CD4-positive, CD25-positive, alpha-beta regulatory T cell (primary cell): ENCODE results near the gene COX19. TPM values are rescaled to one million over a fixed set of nuclear protein-coding genes. Genes with fewer than 3 reads are reported as not detected.

Experiments used
- ATAC-seq, 2 donors: fragments of 150-1000 bp; cut with Tn5 transposase; one replicate each; pipeline ENCODE4 v1.10.0; 2021; ENCODE audit warnings: low read depth in 2 of 2, moderate number of reproducible peaks in 2 of 2, moderate library complexity in 1 of 2
- DNase-seq, 3 donors: peaks; one replicate each; pipeline versions ENCODE4 v3.0.0 to v3.0.0-alpha.2; 2012 to 2022; ENCODE audit warnings: mixed read lengths in 1 of 3
- H3K27ac ChIP-seq: one replicate; pipeline ENCODE4 v1.7.0; 2013; ENCODE audit warnings: mild to moderate bottlenecking, low read length; ENCODE audit not compliant: insufficient read depth, poor library complexity, severe bottlenecking
- H3K27me3 ChIP-seq: one replicate; pipeline ENCODE4 v1.7.0; 2013; ENCODE audit warnings: low read length; ENCODE audit not compliant: control insufficient read depth, insufficient read depth
- H3K36me3 ChIP-seq: one replicate; pipeline ENCODE4 v1.7.0; 2013; ENCODE audit warnings: mild to moderate bottlenecking, low read length, moderate library complexity; ENCODE audit not compliant: control insufficient read depth, insufficient read depth
- H3K4me1 ChIP-seq: 2 replicates; pipeline ENCODE4 v1.7.0; 2013; ENCODE audit warnings: mild to moderate bottlenecking, low read length; ENCODE audit not compliant: insufficient read depth, control insufficient read depth, poor library complexity, severe bottlenecking
- H3K4me3 ChIP-seq: one replicate; pipeline ENCODE4 v1.7.0; 2013; ENCODE audit warnings: low read depth, mild to moderate bottlenecking, low read length, moderate library complexity
- H3K9me3 ChIP-seq, 2 experiments: 1 replicate in 1 of 2; 2 replicates in 1 of 2; pipeline ENCODE4 v1.7.0; 2013; ENCODE audit warnings: low read length in 2 of 2, mild to moderate bottlenecking in 1 of 2, moderate library complexity in 1 of 2; ENCODE audit not compliant: control insufficient read depth in 2 of 2
- H3K27ac Mint-ChIP-seq, 3 donors: one replicate each; pipeline ENCODE4 v1.8.0; 2020 to 2022; ENCODE audit warnings: mild to moderate bottlenecking in 3 of 3, mixed read lengths in 3 of 3, moderate library complexity in 2 of 3
- H3K27me3 Mint-ChIP-seq: one replicate; pipeline ENCODE4 v1.8.0; 2022; ENCODE audit warnings: mild to moderate bottlenecking, mixed read lengths
- H3K36me3 Mint-ChIP-seq: one replicate; pipeline ENCODE4 v1.8.0; 2020; ENCODE audit warnings: mixed read lengths
- H3K4me1 Mint-ChIP-seq, 4 donors: one replicate each; pipeline ENCODE4 v1.8.0; 2020 to 2022; ENCODE audit warnings: mixed read lengths in 4 of 4, mild to moderate bottlenecking in 1 of 4
- H3K4me3 Mint-ChIP-seq, 4 donors: one replicate each; pipeline ENCODE4 v1.8.0; 2020 to 2022; ENCODE audit warnings: mild to moderate bottlenecking in 4 of 4, mixed read lengths in 4 of 4, moderate library complexity in 3 of 4
- H3K9me3 Mint-ChIP-seq, 7 donors: one replicate each; pipeline ENCODE4 v1.8.0; 2020 to 2022; ENCODE audit warnings: mixed read lengths in 7 of 7, mild to moderate bottlenecking in 3 of 7, moderate library complexity in 2 of 7
- polyA plus RNA-seq, 4 donors: library from polyadenylated mRNA; unstranded; fragments of 300-500 nt; fragmentation: Illumina TruSeq; gene quantifications; one replicate each; pipeline ENCODE4 v1.2.3, GENCODE V29; 2021
- total RNA-seq: library from RNA; stranded (reverse); gene quantifications from one replicate; pipeline ENCODE4 v1.2.3, GENCODE V29; 2022

The COX19 gene
- total and polyA plus RNA-seq, 5 donors from 2014 or later, result 18.3 to 36.8 (median 24.9) TPM

DNA sequence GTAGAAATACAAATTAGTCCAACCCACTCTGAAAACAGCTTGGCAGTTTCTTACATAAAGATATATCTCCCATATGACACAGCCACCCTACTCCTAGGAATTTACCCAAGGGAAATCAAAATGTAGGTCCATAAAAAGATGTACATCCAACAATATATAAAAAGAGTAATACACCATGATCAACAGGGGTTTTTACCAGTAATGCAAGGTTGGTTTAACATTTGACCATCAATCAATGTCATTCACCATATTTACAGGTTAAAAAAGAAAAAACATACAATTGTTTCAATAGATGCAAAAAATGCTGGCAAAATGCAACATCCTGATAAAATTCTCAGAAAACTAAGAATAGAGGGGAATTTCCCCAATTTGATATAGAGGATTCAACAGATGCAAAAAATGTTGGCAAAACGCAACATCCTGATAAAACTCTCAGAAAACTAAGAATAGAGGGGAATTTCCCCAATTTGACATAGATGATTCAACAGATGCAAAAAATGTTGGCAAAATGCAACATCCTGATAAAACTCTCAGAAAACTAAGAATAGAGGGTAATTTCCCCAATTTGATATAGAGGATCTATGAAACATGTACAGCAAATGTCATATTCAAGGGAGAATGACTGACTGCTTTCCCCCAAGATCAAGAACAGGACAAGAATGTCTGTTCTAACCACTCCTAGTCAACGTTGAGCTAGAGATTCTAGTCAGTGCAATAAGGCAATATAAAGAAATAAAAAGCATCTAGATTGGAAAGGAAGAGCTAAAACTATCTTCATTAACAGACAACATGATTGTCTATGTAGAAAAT, 34.5 kb downstream of the COX19 start:
- H3K27me3 Mint-ChIP-seq, result peaks cover 11% of the 10 kb centered on the region
- peaks cover 4 to 9% (median 6%) of the 10 kb centered on the region in 4 donors for H3K4me1 Mint-ChIP-seq
- no peaks in the 10 kb centered on the region for H3K36me3 ChIP-seq
- peaks cover 8% of the 10 kb centered on the region for H3K4me1 ChIP-seq
- H3K27ac Mint-ChIP-seq, result peak overlapping the region in 1 of 3 donors; percentile 89
- ATAC-seq, result no peak
- no peak for DNase-seq
- H3K9me3 Mint-ChIP-seq, result peaks cover 0 to 6% (median 3%) of the 10 kb centered on the region in 7 donors
- peaks cover 0 to 2% of the 10 kb centered on the region in 2 experiments for H3K9me3 ChIP-seq
- no peaks in the 10 kb centered on the region for H3K36me3 Mint-ChIP-seq
- H3K4me3 ChIP-seq, result no peak overlapping the region
- no peak overlapping the region for H3K27ac ChIP-seq
- H3K27me3 ChIP-seq, result peaks cover 2% of the 10 kb centered on the region
- no peak overlapping the region for H3K4me3 Mint-ChIP-seq

GRCh38 chr7:939843-940242, 35.5 kb downstream of the COX19 start:
- no peak overlapping the region for H3K27ac ChIP-seq
- peaks cover 8% of the 10 kb centered on the region for H3K4me1 ChIP-seq
- peaks cover 0 to 6% (median 3%) of the 10 kb centered on the region in 7 donors for H3K9me3 Mint-ChIP-seq
- H3K4me3 Mint-ChIP-seq, result no peak overlapping the region
- H3K9me3 ChIP-seq, result peaks cover 0 to 2% of the 10 kb centered on the region in 2 experiments
- H3K4me3 ChIP-seq, result no peak overlapping the region
- peaks cover 2% of the 10 kb centered on the region for H3K27me3 ChIP-seq
- ATAC-seq (no peak), DNase-seq (no peak)
- H3K27ac Mint-ChIP-seq, result no peak overlapping the region
- H3K36me3 ChIP-seq, result no peaks in the 10 kb centered on the region
- peaks cover 11% of the 10 kb centered on the region for H3K27me3 Mint-ChIP-seq
- no peaks in the 10 kb centered on the region for H3K36me3 Mint-ChIP-seq
- peaks cover 4 to 9% (median 6%) of the 10 kb centered on the region in 4 donors for H3K4me1 Mint-ChIP-seq

GRCh38 chr7:938546-939185, 36.7 kb downstream of the COX19 start:
- H3K9me3 Mint-ChIP-seq, result peaks cover 0 to 6% (median 1%) of the 10 kb centered on the region in 7 donors
- no peak for ATAC-seq
- no peaks in the 10 kb centered on the region for H3K36me3 Mint-ChIP-seq
- Histone ChIP-seq H3K9me3 (peaks cover 0 to 2% of the 10 kb centered on the region in 2 experiments), H3K27me3 (peaks cover 2% of the 10 kb centered on the region), H3K27ac (no peak overlapping the region), H3K4me1 (peaks cover 8% of the 10 kb centered on the region), H3K36me3 (no peaks in the 10 kb centered on the region), H3K4me3 (no peak overlapping the region)
- no peak overlapping the region for H3K27ac Mint-ChIP-seq
- DNase-seq, result no peak
- H3K4me1 Mint-ChIP-seq, result peaks cover 4 to 9% (median 6%) of the 10 kb centered on the region in 4 donors
- H3K4me3 Mint-ChIP-seq, result no peak overlapping the region
- peaks cover 11% of the 10 kb centered on the region for H3K27me3 Mint-ChIP-seq

GRCh38 chr7:937856-938484, 37.4 kb downstream of the COX19 start:
- Histone ChIP-seq H3K27me3 (peaks cover 2% of the 10 kb centered on the region), H3K4me3 (no peak overlapping the region), H3K27ac (no peak overlapping the region), H3K4me1 (peaks cover 8% of the 10 kb centered on the region), H3K9me3 (peaks cover 0 to 2% of the 10 kb centered on the region in 2 experiments), H3K36me3 (no peaks in the 10 kb centered on the region)
- H3K4me3 Mint-ChIP-seq, result no peak overlapping the region
- H3K27ac Mint-ChIP-seq, result no peak overlapping the region
- H3K36me3 Mint-ChIP-seq, result no peaks in the 10 kb centered on the region
- ATAC-seq (no peak), DNase-seq (no peak)
- H3K9me3 Mint-ChIP-seq, result peaks cover 0 to 6% (median 1%) of the 10 kb centered on the region in 7 donors
- H3K4me1 Mint-ChIP-seq, result peaks cover 4 to 9% (median 6%) of the 10 kb centered on the region in 4 donors
- H3K27me3 Mint-ChIP-seq, result peaks cover 11% of the 10 kb centered on the region

- Mint-ChIP-seq H3K27ac (peak overlapping the region in 2 of 3 donors; percentile 26 to 55), H3K9me3 (peaks cover 0 to 6% (median 1%) of the 10 kb centered on the region in 7 donors), H3K36me3 (no peaks in the 10 kb centered on the region), H3K27me3 (peaks cover 7% of the 10 kb centered on the region), H3K4me1 (peaks cover 4 to 7% (median 6%) of the 10 kb centered on the region in 4 donors), H3K4me3 (peak overlapping the region in 1 of 4 donors; percentile 43)
- DNase-seq (peak in 1 of 3 donors; percentile 73), ATAC-seq (peak; percentile 27 to 41)
- Histone ChIP-seq H3K27me3 (peaks cover 2% of the 10 kb centered on the region), H3K4me1 (peaks cover 8% of the 10 kb centered on the region), H3K4me3 (no peak overlapping the region), H3K27ac (no peak overlapping the region), H3K36me3 (no peaks in the 10 kb centered on the region), H3K9me3 (peaks cover 0 to 2% of the 10 kb centered on the region in 2 experiments)
Measured at GRCh38 chr7:936386-937054, 38.8 kb downstream of the COX19 start.

DNA sequence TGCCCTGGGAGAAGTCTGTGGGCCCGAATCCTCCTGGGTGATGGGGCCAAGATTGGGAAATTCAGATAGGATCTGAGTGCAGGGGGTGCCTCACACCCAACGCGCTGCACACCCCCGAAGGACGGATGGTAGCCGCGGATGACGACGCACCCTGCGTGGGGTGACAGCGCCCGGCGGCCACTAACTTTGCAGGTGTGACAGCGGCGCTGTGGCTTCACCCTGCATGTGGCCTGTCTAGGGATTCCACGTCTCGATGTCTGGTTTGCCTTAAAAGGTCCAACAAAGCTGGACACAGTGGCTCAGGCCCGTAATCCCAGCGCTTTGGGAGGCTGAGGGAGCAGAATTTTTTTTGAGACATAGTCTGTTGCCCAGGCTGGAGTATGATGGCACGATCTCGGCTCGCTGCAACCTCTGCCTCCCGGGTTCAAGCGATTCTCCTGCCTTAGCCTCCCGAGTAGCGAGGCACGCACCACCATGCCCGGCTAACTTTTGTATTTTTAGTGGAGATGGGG, 39.4 kb downstream of the COX19 start:
- H3K9me3 ChIP-seq, result peaks cover 0 to 2% of the 10 kb centered on the region in 2 experiments
- no peak overlapping the region for H3K4me3 ChIP-seq
- H3K36me3 Mint-ChIP-seq, result no peaks in the 10 kb centered on the region
- no peak for DNase-seq
- H3K27ac ChIP-seq, result no peak overlapping the region
- no peak overlapping the region for H3K4me3 Mint-ChIP-seq
- no peaks in the 10 kb centered on the region for H3K36me3 ChIP-seq
- peak overlapping the region in 1 of 3 donors; percentile 26 for H3K27ac Mint-ChIP-seq
- ATAC-seq, result no peak
- H3K9me3 Mint-ChIP-seq, result peaks cover 0 to 6% (median 1%) of the 10 kb centered on the region in 7 donors
- H3K4me1 ChIP-seq, result peaks cover 8% of the 10 kb centered on the region
- peaks cover under 1% of the 10 kb centered on the region for H3K27me3 ChIP-seq
- peaks cover 1% of the 10 kb centered on the region for H3K27me3 Mint-ChIP-seq
- H3K4me1 Mint-ChIP-seq, result peaks cover 0 to 5% (median 4%) of the 10 kb centered on the region in 4 donors
